HG03135 (cell line): ENCODE data around the gene POLR1B.
"Not testable (repeated sequence)": the region's sequence is repeated elsewhere in the genome, so short reads cannot be mapped to it uniquely, and the experiment has no call there.

Source experiments
- ATAC-seq: cut with Tn5 transposase; IDR thresholded peaks from one replicate; pipeline ENCODE4 v1.9.1; 2021; ENCODE audit warnings: mild to moderate bottlenecking, moderate library complexity; ENCODE audit not compliant: unreplicated experiment

Gene POLR1B, protein sequence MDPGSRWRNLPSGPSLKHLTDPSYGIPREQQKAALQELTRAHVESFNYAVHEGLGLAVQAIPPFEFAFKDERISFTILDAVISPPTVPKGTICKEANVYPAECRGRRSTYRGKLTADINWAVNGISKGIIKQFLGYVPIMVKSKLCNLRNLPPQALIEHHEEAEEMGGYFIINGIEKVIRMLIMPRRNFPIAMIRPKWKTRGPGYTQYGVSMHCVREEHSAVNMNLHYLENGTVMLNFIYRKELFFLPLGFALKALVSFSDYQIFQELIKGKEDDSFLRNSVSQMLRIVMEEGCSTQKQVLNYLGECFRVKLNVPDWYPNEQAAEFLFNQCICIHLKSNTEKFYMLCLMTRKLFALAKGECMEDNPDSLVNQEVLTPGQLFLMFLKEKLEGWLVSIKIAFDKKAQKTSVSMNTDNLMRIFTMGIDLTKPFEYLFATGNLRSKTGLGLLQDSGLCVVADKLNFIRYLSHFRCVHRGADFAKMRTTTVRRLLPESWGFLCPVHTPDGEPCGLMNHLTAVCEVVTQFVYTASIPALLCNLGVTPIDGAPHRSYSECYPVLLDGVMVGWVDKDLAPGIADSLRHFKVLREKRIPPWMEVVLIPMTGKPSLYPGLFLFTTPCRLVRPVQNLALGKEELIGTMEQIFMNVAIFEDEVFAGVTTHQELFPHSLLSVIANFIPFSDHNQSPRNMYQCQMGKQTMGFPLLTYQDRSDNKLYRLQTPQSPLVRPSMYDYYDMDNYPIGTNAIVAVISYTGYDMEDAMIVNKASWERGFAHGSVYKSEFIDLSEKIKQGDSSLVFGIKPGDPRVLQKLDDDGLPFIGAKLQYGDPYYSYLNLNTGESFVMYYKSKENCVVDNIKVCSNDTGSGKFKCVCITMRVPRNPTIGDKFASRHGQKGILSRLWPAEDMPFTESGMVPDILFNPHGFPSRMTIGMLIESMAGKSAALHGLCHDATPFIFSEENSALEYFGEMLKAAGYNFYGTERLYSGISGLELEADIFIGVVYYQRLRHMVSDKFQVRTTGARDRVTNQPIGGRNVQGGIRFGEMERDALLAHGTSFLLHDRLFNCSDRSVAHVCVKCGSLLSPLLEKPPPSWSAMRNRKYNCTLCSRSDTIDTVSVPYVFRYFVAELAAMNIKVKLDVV

DNA sequence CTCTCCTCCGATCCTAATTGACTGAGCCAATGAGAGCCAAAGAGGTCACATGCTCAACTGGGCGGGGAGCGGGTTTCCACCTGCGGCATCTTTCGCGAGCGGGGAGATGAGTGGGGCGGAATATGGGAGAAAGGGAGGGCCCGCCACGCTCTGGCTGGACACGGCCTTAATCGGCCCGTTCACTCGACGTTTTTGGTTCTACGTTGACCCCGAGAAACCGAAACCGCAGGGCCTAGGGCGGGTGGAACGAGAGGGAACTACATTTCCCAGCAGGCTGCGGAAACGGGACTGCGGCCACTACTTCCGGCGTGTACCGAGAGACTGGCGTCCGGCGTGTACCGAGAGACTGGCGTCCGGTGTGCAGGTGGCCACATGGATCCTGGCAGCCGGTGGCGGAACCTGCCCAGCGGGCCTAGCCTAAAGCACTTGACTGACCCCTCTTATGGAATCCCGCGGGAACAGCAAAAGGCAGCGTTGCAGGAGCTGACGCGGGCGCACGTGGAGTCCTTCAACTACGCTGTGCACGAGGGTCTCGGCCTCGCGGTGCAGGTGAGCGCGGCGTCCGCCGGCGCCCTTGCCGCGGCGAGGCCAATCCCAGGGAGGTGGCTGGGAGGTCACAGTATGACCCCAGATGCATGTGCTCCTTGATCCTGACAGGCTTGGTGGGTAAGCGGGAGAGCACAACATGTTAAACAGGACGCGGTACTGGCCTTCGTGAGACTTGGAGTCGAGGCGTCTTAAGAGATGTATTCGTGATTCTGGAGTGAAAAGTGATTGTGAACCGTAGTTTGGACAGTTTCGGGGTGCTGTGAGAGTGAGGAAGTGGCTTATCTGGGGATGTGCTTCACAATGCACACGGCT, at the start of gene POLR1B:
TSS of gene POLR1B (plus strand) at position 343 of the 861 bp plus-strand sequence. CDS start at position 373, 30 bp downstream.
- peak; percentile 86 for ATAC-seq

DNA sequence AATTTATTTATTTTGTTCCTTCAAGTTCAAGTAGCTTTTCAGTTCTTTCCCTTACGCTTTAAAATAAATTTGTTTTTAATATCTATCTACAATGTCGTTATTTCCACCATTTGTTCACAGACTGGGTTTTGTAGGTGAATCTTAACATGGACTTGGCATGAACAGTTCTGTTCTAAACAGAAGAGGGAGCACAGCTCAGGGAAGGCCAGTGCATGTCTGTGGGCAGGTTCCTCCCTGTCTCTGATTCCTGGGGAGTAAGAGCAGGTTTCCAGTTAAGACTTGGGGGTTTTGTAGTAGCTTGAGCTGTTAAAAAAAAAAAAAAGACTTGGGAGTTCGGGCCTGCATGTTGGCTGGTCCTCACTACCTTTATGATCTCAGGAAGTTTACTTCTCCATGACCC, 49.2 kb upstream of the POLR1B start:
- no peak for ATAC-seq

DNA sequence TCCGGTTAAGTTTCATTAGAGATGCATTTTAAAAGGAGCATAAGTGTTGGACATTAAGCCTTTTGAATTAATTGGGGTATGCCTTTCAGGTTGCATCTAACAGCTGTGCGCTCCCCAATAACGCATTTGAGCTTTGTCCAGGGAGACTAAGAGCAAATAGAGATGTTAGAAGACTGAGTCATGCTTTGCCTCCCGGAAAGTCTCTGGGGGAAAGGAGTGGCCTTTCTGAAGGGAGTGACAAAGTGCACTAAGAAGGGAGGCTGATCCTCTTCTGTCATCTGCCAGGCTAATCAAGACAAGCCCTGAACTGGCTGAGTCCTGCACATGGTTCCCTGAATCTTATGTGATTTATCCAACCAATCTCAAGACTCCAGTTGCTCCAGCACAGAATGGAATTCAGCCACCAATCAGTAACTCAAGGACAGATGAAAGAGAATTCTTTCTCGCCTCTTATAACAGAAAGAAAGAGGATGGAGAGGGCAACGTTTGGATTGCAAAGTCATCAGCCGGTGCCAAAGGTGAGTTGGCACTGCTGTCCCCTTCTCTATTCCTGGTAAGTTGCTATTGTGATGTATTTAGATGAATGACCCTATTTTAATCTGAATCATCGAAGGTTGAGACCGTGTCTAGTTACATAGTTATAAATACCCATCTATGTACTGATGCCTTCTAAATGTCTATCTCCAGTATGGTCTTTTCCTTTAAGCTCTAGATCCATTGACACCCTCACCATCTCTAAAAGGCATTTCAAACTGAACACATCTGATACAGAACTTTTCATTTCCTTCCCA, 48.2 kb upstream of the POLR1B start:
- ATAC-seq, result no peak

DNA sequence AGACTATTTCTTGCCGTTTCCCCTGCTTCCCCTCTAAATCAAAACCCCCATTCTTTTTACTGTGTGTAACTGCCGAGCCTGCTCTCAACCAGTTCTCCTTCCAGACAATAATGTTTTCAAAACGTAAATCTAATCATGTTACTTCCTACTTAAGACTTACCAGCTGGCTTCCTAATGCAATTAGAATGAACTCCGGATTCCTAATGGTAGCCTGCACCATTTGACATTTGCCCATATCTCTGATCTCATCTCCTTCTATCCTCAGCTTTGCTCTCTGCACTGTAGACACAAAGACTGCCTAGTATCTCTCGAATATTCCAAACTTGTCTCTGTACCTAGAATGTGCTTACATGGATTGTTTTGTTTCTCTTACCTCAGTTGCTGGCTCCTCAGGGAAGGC, 47.4 kb upstream of the POLR1B start:
- no peak for ATAC-seq

DNA sequence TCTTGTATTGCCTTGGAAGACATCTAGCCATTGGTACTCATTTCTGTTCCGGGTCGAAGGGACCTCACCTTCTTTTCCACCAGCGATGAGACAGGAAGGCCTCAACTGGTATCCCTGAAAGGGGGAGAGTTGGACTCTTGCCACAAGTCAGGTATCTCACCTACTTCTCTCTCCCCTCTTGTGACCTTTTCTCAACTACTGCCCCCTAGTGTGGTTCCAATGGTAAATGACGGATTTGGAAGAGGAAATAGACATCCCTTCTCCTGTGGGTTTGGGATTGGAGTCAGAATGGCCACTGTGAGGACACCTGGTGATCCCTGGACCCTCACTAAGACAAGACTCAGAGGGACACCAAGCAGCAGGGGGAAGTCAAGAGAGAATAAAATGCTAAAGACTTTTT, 46.4 kb upstream of the POLR1B start:
- not testable (repeated sequence) for ATAC-seq

DNA sequence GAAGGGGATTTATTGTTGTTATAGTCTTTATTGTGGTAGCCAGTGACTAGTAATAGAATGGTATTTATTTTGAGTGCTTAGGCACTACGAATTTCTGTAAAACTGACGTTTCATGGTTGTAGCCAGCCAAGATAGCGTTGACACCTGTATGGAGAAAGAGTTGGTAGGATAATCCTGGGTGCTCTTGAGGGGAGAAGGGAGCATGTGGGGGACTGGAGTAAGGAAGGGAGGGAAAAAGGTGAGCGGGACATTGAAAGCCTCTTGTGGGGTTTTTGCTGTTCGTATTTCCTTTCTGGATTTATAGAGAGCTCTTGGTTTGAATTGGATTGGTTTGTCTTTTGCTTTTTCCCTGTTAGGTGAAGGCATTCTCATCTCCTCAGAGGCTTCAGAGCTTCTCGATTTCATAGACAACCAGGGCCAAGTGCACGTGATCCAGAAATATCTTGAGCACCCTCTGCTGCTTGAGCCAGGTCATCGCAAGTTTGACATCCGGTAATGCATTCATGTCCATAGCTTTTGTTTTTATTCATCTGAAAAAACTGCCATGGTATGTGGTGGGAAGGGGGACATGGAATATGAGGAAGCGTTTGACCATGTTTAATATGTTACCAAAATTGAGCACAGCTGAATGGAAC, 41.3 kb upstream of the POLR1B start:
- not testable (repeated sequence) for ATAC-seq

DNA sequence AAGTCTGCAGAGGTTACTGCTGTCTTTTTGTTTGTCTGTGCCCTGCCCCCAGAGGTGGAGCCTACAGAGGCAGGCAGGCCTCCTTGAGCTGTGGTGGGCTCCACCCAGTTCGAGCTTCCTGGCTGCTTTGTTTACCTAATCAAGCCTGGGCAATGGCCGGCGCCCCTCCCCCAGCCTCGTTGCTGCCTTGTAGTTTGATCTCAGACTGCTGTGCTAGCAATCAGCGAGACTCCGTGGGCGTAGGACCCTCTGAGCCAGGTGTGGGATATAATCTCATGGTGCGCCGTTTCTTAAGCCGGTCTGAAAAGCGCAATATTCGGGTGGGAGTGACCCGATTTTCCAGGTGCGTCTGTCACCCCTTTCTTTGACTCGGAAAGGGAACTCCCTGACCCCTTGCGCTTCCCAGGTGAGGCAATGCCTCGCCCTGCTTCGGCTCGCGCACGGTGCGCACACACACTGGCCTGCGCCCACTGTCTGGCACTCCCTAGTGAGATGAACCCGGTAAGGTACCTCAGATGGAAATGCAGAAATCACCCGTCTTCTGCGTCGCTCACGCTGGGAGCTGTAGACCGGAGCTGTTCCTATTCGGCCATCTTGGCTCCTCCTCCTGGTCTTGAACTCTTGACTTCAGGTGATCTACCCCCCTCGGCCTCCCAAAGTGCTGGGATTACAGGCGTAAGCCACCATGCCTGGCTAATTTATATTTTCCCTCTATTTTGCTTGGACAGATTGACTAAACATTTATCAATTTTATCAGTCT, 32.8 kb upstream of the POLR1B start:
- not testable (repeated sequence) for ATAC-seq

DNA sequence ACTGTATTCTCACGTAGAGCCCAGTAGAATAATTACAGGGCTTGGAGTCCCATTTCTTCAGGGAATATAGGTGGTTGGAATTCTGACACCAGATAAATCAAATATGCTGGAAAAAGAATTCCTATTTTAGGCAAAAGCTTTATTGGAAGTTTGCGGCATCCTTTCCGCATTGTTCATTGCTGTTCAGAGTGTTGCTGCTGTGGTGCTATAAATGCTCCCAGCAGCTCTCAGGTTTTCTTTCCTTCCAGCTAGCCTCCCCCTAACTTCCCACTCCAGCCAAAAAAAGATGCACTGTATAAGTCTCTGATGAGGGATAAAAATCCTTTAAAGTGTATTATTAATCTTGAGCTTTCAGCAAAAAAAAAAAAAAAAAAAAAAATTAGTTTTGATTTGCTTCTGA, 25.5 kb upstream of the POLR1B start:
- no peak for ATAC-seq

DNA sequence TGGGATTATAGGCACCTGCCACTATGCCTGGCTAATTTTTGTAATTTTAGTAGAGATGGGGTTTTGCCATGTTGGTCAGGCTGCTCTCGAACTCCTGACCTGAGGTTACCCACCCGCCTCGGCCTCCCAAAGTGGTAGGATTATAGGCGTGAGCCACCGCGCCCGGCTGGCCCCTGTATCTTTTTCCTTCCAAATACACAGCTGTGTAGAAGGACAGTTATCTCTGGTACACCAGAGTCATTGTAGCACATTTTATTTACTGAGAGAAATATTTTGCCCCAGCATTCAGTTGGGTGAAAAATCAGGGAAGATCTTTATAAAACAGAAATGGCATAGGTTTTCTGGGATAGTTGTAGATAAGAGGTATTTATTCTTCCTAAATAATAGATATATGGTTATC, 23.5 kb upstream of the POLR1B start:
- no peak for ATAC-seq

DNA sequence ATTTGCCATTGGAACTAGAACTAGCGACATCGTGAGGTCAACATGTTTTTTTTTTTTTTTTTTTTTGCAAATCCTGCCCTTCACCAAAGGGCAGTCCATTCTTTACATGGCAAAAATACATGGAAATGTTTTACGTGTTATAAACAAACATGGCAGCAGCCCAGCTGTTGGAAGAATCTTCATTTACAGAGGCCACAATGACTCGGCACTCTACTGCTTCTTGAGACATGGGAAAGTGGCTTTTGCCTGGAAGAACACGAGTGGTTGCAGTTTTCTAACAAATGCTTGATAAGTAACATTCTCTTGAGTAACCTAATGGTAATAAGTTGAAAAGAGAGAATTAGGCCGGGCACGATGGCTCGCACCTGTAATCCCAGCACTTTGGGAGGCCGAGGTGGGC, 22.8 kb upstream of the POLR1B start:
- ATAC-seq, result no peak

DNA sequence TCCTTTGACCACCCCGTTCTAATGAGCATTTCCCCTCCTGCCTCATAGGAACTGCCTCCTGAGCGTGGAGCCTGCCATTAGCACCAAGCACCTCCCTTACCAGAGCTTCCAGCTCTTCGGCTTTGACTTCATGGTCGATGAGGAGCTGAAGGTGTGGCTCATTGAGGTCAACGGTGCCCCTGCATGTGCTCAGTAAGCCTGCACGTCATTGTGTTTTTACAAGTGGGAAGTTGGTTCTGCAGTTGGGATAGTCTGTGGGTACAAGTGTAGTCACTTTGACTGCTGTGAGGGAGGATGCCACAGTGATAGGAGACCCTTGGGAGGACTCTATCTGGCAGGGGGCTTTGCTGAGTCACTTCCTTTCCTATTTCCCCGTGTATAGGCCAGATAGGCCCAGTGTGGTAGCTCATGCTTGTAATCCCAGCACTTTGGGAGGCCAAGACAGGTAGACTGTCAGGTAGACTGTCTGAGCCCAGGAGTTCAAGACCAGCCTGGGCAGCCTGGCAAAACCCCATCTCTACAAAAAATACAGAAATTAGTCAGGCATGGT, 22.0 kb upstream of the POLR1B start:
- no peak for ATAC-seq

DNA sequence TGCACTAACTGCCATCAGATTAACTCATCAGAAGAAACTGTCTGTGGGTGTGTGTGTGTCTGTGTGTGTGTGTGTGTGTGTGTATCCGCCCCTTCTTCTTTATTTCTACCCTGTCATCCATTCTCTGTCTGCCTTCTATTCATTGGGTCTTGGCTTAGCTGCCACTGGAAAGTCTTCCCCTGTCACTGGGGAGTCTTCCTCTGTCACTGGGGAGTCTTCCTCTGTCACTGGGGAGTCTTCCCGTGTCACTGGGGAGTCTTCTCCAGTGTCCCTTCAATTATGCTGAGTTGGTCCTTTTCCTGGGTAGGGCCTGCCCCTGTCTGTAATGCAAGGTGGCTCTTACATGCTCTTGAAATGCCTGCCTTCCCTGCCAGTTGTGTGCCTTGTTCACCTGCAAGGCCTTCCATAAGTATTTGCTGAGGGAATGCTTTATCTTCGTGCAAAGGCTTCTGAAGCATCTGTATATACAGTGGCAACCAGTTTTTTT, 18.9 kb upstream of the POLR1B start:
- no peak for ATAC-seq

DNA sequence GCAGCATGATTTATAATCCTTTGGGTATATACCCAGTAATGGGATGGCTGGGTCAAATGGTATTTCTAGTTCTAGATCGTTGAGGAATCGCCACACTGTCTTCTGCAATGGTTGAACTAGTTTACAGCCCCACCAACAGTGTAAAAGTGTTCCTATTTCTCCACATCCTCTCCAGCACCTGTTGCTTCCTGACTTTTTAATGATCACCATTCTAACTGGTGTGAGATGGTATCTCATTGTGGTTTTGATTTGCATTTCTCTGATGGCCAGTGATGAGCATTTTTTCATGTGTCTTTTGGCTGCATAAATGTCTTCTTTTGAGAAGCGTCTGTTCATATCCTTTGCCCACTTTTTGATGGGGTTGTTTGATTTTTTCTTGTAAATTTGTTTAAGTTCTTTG, 18.0 kb upstream of the POLR1B start:
- ATAC-seq, result not testable (repeated sequence)

DNA sequence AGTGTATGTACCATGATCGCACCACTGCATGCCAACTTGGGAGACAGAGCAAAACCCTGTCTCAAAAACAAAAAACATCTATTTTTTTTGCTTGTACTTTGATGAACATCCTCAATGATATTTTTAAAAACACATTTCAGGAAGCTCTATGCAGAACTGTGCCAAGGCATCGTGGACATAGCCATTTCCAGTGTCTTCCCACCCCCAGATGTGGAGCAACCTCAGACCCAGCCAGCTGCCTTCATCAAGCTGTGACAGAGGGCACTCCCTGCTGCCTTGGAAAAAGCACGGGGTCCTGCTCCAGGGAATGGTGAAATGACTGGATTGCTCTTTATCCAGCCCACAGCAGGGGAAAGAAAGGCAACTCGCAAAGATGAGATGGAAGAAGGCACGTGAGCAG, 13.7 kb upstream of the POLR1B start:
- no peak for ATAC-seq

DNA sequence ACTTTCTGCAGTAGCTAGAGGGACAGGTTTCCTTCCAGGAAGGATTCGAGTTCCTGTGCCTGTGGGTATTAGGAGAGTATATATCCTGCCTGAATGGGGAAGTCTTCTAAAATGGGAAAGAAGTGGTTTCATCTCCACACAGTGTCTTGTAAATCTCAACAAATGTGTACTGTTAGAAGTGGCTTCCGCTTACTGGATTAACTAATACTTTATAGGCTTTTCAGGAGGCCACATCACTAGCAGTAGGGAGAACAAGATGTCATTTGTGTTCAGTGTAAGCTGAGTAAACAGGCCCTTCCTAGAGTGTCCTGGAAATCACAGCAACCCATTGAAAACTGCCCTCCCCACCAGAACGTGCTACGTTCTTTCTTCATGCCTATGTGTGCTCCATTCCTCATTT, 12.5 kb upstream of the POLR1B start:
- no peak for ATAC-seq

DNA sequence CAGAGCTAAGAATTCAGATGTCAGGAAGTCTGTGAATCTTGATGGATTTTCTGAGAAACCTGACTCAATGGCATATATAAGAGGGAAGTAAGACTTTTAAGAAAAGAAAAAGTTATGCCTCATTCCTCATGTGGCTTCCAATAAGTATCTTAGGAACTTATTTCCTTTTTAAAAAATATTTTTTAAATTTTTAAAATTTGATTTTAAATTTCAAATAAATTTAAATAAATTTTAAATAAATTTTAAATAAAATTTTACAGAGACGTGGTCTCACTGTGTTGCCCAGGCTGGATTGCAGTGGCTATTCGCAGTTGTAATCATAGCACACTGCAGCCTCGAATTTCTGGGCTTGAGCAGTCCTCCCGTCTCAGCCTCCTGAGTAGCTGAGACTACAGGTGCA, 11.5 kb upstream of the POLR1B start:
- no peak for ATAC-seq

DNA sequence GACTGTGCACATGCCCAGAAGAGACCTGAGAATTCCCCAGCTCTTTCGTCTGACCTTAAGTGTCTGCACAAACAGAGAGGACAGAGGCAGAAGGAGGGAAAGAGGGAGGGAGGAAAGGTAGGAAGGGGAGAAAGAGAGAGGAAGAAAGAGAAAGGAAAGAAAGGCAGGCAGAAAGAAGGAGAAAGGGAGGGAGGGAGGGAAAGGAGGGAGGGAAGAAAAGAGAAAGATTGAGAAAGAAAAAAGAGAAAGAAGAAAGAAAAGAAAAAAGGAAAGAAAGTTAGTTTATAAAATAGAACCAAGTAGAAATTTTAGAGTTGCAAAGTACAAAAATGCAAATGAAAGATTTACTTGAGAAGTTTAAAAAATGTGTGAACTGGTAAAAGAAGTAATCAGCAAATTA, 7.4 kb upstream of the POLR1B start:
- no peak for ATAC-seq

DNA sequence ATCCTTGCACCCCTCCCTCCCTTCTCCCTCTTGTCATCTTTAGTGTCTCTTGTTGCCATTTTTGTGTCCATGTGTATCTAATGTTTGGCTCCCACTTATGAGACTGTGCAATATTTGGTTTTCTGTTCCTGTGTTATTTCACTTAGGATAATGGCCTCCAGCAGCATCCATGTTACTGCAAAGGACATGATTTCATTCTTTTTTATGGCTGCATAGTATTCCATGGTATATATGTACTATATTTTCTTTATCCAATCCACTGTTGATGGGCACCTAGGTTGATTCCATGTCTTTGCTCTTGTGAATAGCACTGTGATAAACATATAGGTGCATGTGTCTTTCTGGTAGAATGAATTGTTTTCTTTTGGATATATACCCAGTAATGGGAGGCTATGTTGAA, 5.6 kb upstream of the POLR1B start:
- ATAC-seq, result not testable (repeated sequence)
